ENCODE data around the gene AGK. TPM values are rescaled to one million over a fixed set of nuclear protein-coding genes. Genes with fewer than 3 reads are reported as not detected.
A peak's percentile ranks its signal among the peaks of the same experiment; 100 is the strongest.

AGK gene
- polyA plus RNA-seq (2013), result 26.1 TPM

GRCh38 chr7:141551094-141551781 lies at the start of gene AGK:
Gene AGK (plus strand): TSS chr7:141551410. CDS start chr7:141555467, 4,057 bp downstream.
- Histone ChIP-seq H3K27me3 (replicated peaks in 2 of 5; ENCODE audit: control insufficient read depth in 4 of 5, insufficient read depth in 5 of 5, low read length in 4 of 5) (no peaks in the 10 kb centered on the region), H3K4me1 (ENCODE audit: control extremely low read depth in 1 of 4, control insufficient read depth in 4 of 4, insufficient read depth in 4 of 4, low read length in 3 of 4) (peaks cover 5 to 16% (median 15%) of the 10 kb centered on the region in 4 experiments), H3K9me3 (ENCODE audit: control extremely low read depth in 1 of 5, control insufficient read depth in 4 of 5, insufficient read depth in 2 of 5, low read depth in 1 of 5, low read length in 4 of 5) (no peaks in the 10 kb centered on the region), H3K4me3 (ENCODE audit: control insufficient read depth in 1 of 7, extremely low read depth in 1 of 7, insufficient read depth in 4 of 7, low read depth in 2 of 7, low read length in 6 of 7) (peak within 1 kb of the TSS; percentile 80 to 97 (median 88)), H3K36me3 (ENCODE audit: control insufficient read depth in 4 of 4, insufficient read depth in 4 of 4, low read length in 3 of 4) (peaks cover 0 to 14% (median 3%) of the 10 kb centered on the region in 4 experiments), H3K27ac (ENCODE audit: insufficient read depth in 1 of 2, low read depth in 1 of 2, low read length in 2 of 2, poor library complexity in 1 of 2, severe bottlenecking in 2 of 2) (peak within 1 kb of the TSS; percentile 15 to 71)
- ChIA-PET POLR2A (interaction anchor here (0.5 to 0.8 kb wide), 3 partner anchors 17 to 550 kb away, joined by 3 read pairs; partner anchors contain the start of gene MRPS33), CTCF (interaction anchor here (0.8 to 0.9 kb wide), 2 partner anchors 39 to 99 kb away, joined by 3 to 4 read pairs; no protein-coding TSS in a partner anchor)
- DNase-seq, result peak; percentile 75 to 88 (median 84)
- under 1% methylated on average over 57 of the region's 66 CpGs for WGBS (ENCODE audit: insufficient coverage)

- WGBS (ENCODE audit: insufficient coverage), result no CpG with 5 or more reads among the region's 2 CpGs
- ChIA-PET POLR2A (no interaction called here), CTCF (no interaction called here)
- H3K4me3 ChIP-seq (ENCODE audit: control insufficient read depth in 1 of 7, extremely low read depth in 1 of 7, insufficient read depth in 4 of 7, low read depth in 2 of 7, low read length in 6 of 7), result no peak overlapping the region
- no peaks in the 10 kb centered on the region for H3K36me3 ChIP-seq (ENCODE audit: control insufficient read depth in 4 of 4, insufficient read depth in 4 of 4, low read length in 3 of 4)
- no peak for DNase-seq
- H3K9me3 ChIP-seq (ENCODE audit: control extremely low read depth in 1 of 5, control insufficient read depth in 4 of 5, insufficient read depth in 2 of 5, low read depth in 1 of 5, low read length in 4 of 5), result no peaks in the 10 kb centered on the region
- no peaks in the 10 kb centered on the region for H3K4me1 ChIP-seq (ENCODE audit: control extremely low read depth in 1 of 4, control insufficient read depth in 4 of 4, insufficient read depth in 4 of 4, low read length in 3 of 4)
- H3K27ac ChIP-seq (ENCODE audit: insufficient read depth in 1 of 2, low read depth in 1 of 2, low read length in 2 of 2, poor library complexity in 1 of 2, severe bottlenecking in 2 of 2), result no peak overlapping the region
- H3K27me3 ChIP-seq (replicated peaks in 2 of 5; ENCODE audit: control insufficient read depth in 4 of 5, insufficient read depth in 5 of 5, low read length in 4 of 5), result peaks cover 0 to 7% (median 4%) of the 10 kb centered on the region in 5 experiments
These were observed 49.8 kb upstream of the AGK start for GRCh38 chr7:141501451-141501850.

- Histone ChIP-seq H3K9me3 (ENCODE audit: control extremely low read depth in 1 of 5, control insufficient read depth in 4 of 5, insufficient read depth in 2 of 5, low read depth in 1 of 5, low read length in 4 of 5) (peaks cover 4 to 10% (median 6%) of the 10 kb centered on the region in 5 experiments), H3K36me3 (ENCODE audit: control insufficient read depth in 4 of 4, insufficient read depth in 4 of 4, low read length in 3 of 4) (no peaks in the 10 kb centered on the region), H3K27me3 (replicated peaks in 2 of 5; ENCODE audit: control insufficient read depth in 4 of 5, insufficient read depth in 5 of 5, low read length in 4 of 5) (peaks cover 17 to 50% (median 19%) of the 10 kb centered on the region in 5 experiments), H3K4me1 (ENCODE audit: control extremely low read depth in 1 of 4, control insufficient read depth in 4 of 4, insufficient read depth in 4 of 4, low read length in 3 of 4) (peaks cover 0 to 11% (median 9%) of the 10 kb centered on the region in 4 experiments), H3K27ac (ENCODE audit: insufficient read depth in 1 of 2, low read depth in 1 of 2, low read length in 2 of 2, poor library complexity in 1 of 2, severe bottlenecking in 2 of 2) (no peak overlapping the region), H3K4me3 (ENCODE audit: control insufficient read depth in 1 of 7, extremely low read depth in 1 of 7, insufficient read depth in 4 of 7, low read depth in 2 of 7, low read length in 6 of 7) (peak overlapping the region in 5 of 7 experiments; percentile 42 to 69 (median 54))
- 0% methylated on average over 5 of the region's 8 CpGs for WGBS (ENCODE audit: insufficient coverage)
- CTCF ChIA-PET, result no interaction called here
- POLR2A ChIA-PET, result no interaction called here
- DNase-seq, result peak in 2 of 3 donors; percentile 8 to 15
These were observed 39.9 kb upstream of the AGK start for GRCh38 chr7:141511316-141511675.

GRCh38 chr7:141511676-141512396 lies 39.4 kb upstream of the AGK start:
- Histone ChIP-seq H3K9me3 (ENCODE audit: control extremely low read depth in 1 of 5, control insufficient read depth in 4 of 5, insufficient read depth in 2 of 5, low read depth in 1 of 5, low read length in 4 of 5) (peaks cover 4 to 10% (median 6%) of the 10 kb centered on the region in 5 experiments), H3K4me1 (ENCODE audit: control extremely low read depth in 1 of 4, control insufficient read depth in 4 of 4, insufficient read depth in 4 of 4, low read length in 3 of 4) (peaks cover 0 to 11% (median 9%) of the 10 kb centered on the region in 4 experiments), H3K27ac (ENCODE audit: insufficient read depth in 1 of 2, low read depth in 1 of 2, low read length in 2 of 2, poor library complexity in 1 of 2, severe bottlenecking in 2 of 2) (no peak overlapping the region), H3K36me3 (ENCODE audit: control insufficient read depth in 4 of 4, insufficient read depth in 4 of 4, low read length in 3 of 4) (no peaks in the 10 kb centered on the region), H3K27me3 (replicated peaks in 2 of 5; ENCODE audit: control insufficient read depth in 4 of 5, insufficient read depth in 5 of 5, low read length in 4 of 5) (peaks cover 17 to 51% (median 19%) of the 10 kb centered on the region in 5 experiments), H3K4me3 (ENCODE audit: control insufficient read depth in 1 of 7, extremely low read depth in 1 of 7, insufficient read depth in 4 of 7, low read depth in 2 of 7, low read length in 6 of 7) (peak overlapping the region in 6 of 7 experiments; percentile 13 to 69 (median 53))
- ChIA-PET CTCF (no interaction called here), POLR2A (no interaction called here)
- DNase-seq, result peak in 2 of 3 donors; percentile 2 to 6
- WGBS (ENCODE audit: insufficient coverage), result 6% methylated on average over 34 of the region's 36 CpGs

- DNase-seq, result no peak
- Histone ChIP-seq H3K4me1 (ENCODE audit: control extremely low read depth in 1 of 4, control insufficient read depth in 4 of 4, insufficient read depth in 4 of 4, low read length in 3 of 4) (peaks cover 0 to 11% (median 9%) of the 10 kb centered on the region in 4 experiments), H3K36me3 (ENCODE audit: control insufficient read depth in 4 of 4, insufficient read depth in 4 of 4, low read length in 3 of 4) (no peaks in the 10 kb centered on the region), H3K27ac (ENCODE audit: insufficient read depth in 1 of 2, low read depth in 1 of 2, low read length in 2 of 2, poor library complexity in 1 of 2, severe bottlenecking in 2 of 2) (no peak overlapping the region), H3K27me3 (replicated peaks in 2 of 5; ENCODE audit: control insufficient read depth in 4 of 5, insufficient read depth in 5 of 5, low read length in 4 of 5) (peaks cover 17 to 52% (median 19%) of the 10 kb centered on the region in 5 experiments), H3K9me3 (ENCODE audit: control extremely low read depth in 1 of 5, control insufficient read depth in 4 of 5, insufficient read depth in 2 of 5, low read depth in 1 of 5, low read length in 4 of 5) (peaks cover 4 to 10% (median 6%) of the 10 kb centered on the region in 5 experiments), H3K4me3 (ENCODE audit: control insufficient read depth in 1 of 7, extremely low read depth in 1 of 7, insufficient read depth in 4 of 7, low read depth in 2 of 7, low read length in 6 of 7) (no peak overlapping the region)
- CTCF ChIA-PET, result no interaction called here
- WGBS (ENCODE audit: insufficient coverage), result no CpG with 5 or more reads among the region's 2 CpGs
- POLR2A ChIA-PET, result no interaction called here
These were observed 38.6 kb upstream of the AGK start for GRCh38 chr7:141512597-141512996.

GRCh38 chr7:141513720-141514119 lies 37.5 kb upstream of the AGK start:
- Histone ChIP-seq H3K27ac (ENCODE audit: insufficient read depth in 1 of 2, low read depth in 1 of 2, low read length in 2 of 2, poor library complexity in 1 of 2, severe bottlenecking in 2 of 2) (no peak overlapping the region), H3K4me3 (ENCODE audit: control insufficient read depth in 1 of 7, extremely low read depth in 1 of 7, insufficient read depth in 4 of 7, low read depth in 2 of 7, low read length in 6 of 7) (no peak overlapping the region), H3K9me3 (ENCODE audit: control extremely low read depth in 1 of 5, control insufficient read depth in 4 of 5, insufficient read depth in 2 of 5, low read depth in 1 of 5, low read length in 4 of 5) (peaks cover 4 to 10% (median 6%) of the 10 kb centered on the region in 5 experiments), H3K4me1 (ENCODE audit: control extremely low read depth in 1 of 4, control insufficient read depth in 4 of 4, insufficient read depth in 4 of 4, low read length in 3 of 4) (peaks cover 0 to 11% (median 9%) of the 10 kb centered on the region in 4 experiments), H3K27me3 (replicated peaks in 2 of 5; ENCODE audit: control insufficient read depth in 4 of 5, insufficient read depth in 5 of 5, low read length in 4 of 5) (peaks cover 17 to 51% (median 19%) of the 10 kb centered on the region in 5 experiments), H3K36me3 (ENCODE audit: control insufficient read depth in 4 of 4, insufficient read depth in 4 of 4, low read length in 3 of 4) (no peaks in the 10 kb centered on the region)
- no peak for DNase-seq
- CTCF ChIA-PET, result no interaction called here
- POLR2A ChIA-PET, result no interaction called here
- 100% methylated on average over 1 of the region's 1 CpG for WGBS (ENCODE audit: insufficient coverage)

GRCh38 chr7:141515941-141516340 lies 35.3 kb upstream of the AGK start:
- H3K27me3 ChIP-seq (replicated peaks in 2 of 5; ENCODE audit: control insufficient read depth in 4 of 5, insufficient read depth in 5 of 5, low read length in 4 of 5), result peaks cover 11 to 42% (median 16%) of the 10 kb centered on the region in 5 experiments
- no peaks in the 10 kb centered on the region for H3K36me3 ChIP-seq (ENCODE audit: control insufficient read depth in 4 of 4, insufficient read depth in 4 of 4, low read length in 3 of 4)
- H3K9me3 ChIP-seq (ENCODE audit: control extremely low read depth in 1 of 5, control insufficient read depth in 4 of 5, insufficient read depth in 2 of 5, low read depth in 1 of 5, low read length in 4 of 5), result peaks cover 4 to 10% (median 6%) of the 10 kb centered on the region in 5 experiments
- WGBS (ENCODE audit: insufficient coverage), result 100% methylated on average over 2 of the region's 4 CpGs
- no peak overlapping the region for H3K4me3 ChIP-seq (ENCODE audit: control insufficient read depth in 1 of 7, extremely low read depth in 1 of 7, insufficient read depth in 4 of 7, low read depth in 2 of 7, low read length in 6 of 7)
- CTCF ChIA-PET, result no interaction called here
- POLR2A ChIA-PET, result no interaction called here
- peaks cover 0 to 11% (median 9%) of the 10 kb centered on the region in 4 experiments for H3K4me1 ChIP-seq (ENCODE audit: control extremely low read depth in 1 of 4, control insufficient read depth in 4 of 4, insufficient read depth in 4 of 4, low read length in 3 of 4)
- no peak overlapping the region for H3K27ac ChIP-seq (ENCODE audit: insufficient read depth in 1 of 2, low read depth in 1 of 2, low read length in 2 of 2, poor library complexity in 1 of 2, severe bottlenecking in 2 of 2)
- DNase-seq, result no peak
